ENCODE results near the gene CTAGE1.

DNA sequence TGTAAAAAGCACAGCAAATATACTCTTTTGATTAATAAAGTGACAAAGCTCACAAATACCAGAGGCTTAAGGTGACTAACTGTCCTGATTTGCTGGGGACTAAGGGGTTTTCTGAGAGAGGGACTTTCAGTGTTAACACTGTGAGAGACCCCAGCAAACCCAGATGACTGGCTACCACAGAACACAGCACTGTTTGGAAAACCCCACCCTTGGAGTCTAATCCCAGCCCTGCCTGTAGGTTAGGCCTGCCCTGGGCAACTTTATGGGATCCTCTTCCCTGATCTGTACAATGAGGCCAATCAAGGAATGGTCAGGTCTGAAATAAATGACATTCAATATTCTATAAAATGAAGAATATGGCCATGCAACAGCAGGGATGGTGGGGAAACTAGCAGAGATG, 30.5 kb upstream of the CTAGE1 start:
- TF ChIP-seq, protein P1, sequence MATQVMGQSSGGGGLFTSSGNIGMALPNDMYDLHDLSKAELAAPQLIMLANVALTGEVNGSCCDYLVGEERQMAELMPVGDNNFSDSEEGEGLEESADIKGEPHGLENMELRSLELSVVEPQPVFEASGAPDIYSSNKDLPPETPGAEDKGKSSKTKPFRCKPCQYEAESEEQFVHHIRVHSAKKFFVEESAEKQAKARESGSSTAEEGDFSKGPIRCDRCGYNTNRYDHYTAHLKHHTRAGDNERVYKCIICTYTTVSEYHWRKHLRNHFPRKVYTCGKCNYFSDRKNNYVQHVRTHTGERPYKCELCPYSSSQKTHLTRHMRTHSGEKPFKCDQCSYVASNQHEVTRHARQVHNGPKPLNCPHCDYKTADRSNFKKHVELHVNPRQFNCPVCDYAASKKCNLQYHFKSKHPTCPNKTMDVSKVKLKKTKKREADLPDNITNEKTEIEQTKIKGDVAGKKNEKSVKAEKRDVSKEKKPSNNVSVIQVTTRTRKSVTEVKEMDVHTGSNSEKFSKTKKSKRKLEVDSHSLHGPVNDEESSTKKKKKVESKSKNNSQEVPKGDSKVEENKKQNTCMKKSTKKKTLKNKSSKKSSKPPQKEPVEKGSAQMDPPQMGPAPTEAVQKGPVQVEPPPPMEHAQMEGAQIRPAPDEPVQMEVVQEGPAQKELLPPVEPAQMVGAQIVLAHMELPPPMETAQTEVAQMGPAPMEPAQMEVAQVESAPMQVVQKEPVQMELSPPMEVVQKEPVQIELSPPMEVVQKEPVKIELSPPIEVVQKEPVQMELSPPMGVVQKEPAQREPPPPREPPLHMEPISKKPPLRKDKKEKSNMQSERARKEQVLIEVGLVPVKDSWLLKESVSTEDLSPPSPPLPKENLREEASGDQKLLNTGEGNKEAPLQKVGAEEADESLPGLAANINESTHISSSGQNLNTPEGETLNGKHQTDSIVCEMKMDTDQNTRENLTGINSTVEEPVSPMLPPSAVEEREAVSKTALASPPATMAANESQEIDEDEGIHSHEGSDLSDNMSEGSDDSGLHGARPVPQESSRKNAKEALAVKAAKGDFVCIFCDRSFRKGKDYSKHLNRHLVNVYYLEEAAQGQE (IDR thresholded peaks at IDR 0.05; ENCODE audit: low read depth), result no peak
- TF ChIP-seq CEBPB (IDR thresholded peaks at IDR 0.05) (no peak), EGR1 (IDR thresholded peaks at IDR 0.05) (no peak), TAF1 (IDR thresholded peaks at IDR 0.05; ENCODE audit: low read depth) (no peak), EP300 (IDR thresholded peaks at IDR 0.05; ENCODE audit: borderline replicate concordance) (no peak)

All from Ishikawa (cell line).